Measurements from ENCODE around the gene WDR64.

DNA sequence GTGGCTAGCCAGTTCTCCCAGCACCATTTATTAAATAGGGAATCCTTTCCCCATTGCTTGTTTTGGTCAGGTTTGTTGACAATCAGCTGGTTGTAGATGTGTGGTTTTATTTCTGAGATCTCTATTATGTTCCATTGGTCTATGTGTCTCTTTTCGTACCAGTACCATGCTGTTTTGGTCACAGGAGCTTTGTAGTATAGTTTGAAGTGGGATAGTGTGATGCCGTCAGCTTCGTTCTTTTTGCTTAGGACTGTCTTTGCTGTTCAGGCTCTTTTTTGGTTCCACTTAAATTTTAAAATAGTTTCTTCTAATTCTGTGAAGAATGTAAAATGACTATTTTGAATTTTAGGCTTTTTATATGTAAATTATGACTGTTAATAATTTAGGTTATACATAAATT lies 68.9 kb downstream of the WDR64 start:
- no peak for TF ChIP-seq POLR2A (IDR thresholded peaks at IDR 0.05)
- TF ChIP-seq, protein P1, sequence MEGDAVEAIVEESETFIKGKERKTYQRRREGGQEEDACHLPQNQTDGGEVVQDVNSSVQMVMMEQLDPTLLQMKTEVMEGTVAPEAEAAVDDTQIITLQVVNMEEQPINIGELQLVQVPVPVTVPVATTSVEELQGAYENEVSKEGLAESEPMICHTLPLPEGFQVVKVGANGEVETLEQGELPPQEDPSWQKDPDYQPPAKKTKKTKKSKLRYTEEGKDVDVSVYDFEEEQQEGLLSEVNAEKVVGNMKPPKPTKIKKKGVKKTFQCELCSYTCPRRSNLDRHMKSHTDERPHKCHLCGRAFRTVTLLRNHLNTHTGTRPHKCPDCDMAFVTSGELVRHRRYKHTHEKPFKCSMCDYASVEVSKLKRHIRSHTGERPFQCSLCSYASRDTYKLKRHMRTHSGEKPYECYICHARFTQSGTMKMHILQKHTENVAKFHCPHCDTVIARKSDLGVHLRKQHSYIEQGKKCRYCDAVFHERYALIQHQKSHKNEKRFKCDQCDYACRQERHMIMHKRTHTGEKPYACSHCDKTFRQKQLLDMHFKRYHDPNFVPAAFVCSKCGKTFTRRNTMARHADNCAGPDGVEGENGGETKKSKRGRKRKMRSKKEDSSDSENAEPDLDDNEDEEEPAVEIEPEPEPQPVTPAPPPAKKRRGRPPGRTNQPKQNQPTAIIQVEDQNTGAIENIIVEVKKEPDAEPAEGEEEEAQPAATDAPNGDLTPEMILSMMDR (IDR thresholded peaks at IDR 0.05): no peak
